ENCODE data around the gene IL6ST.

DNA sequence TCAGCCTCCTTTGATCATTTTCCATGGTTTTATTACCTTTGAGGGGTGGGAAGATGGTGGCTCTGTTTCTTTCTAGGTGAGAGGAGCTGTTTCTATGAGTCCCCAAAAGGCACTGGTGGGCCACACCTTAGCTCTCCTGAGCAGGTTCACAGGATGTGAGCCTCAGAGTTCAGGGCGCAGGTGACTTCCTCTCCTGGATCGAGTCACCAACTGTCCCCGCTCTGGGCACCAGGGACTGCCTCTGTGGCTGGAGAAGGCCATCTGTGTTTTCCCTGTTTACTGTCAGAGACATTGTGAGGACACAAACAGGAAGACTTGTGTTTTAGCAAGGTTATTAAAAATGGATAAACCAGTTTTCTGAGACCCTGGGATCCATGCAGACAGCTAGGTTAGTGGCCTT, 75.1 kb downstream of the IL6ST start:
- TF ChIP-seq, protein P1, sequence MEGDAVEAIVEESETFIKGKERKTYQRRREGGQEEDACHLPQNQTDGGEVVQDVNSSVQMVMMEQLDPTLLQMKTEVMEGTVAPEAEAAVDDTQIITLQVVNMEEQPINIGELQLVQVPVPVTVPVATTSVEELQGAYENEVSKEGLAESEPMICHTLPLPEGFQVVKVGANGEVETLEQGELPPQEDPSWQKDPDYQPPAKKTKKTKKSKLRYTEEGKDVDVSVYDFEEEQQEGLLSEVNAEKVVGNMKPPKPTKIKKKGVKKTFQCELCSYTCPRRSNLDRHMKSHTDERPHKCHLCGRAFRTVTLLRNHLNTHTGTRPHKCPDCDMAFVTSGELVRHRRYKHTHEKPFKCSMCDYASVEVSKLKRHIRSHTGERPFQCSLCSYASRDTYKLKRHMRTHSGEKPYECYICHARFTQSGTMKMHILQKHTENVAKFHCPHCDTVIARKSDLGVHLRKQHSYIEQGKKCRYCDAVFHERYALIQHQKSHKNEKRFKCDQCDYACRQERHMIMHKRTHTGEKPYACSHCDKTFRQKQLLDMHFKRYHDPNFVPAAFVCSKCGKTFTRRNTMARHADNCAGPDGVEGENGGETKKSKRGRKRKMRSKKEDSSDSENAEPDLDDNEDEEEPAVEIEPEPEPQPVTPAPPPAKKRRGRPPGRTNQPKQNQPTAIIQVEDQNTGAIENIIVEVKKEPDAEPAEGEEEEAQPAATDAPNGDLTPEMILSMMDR (conservative IDR thresholded peaks at IDR 0.05; ENCODE audit: low read depth, low read length), result no peak
- TF ChIP-seq EZH2 (IDR thresholded peaks at IDR 0.05; ENCODE audit: borderline replicate concordance, low read depth, low read length, poor library complexity, severe bottlenecking), result no peak

All from A673 (cell line).